Measurements from ENCODE around the gene FURIN. TPM values are rescaled to one million over a fixed set of nuclear protein-coding genes. Genes with fewer than 3 reads are reported as not detected.

The FURIN gene
- total RNA-seq, 2 experiments from 2014 or later, result 97.4 to 104 TPM

DNA sequence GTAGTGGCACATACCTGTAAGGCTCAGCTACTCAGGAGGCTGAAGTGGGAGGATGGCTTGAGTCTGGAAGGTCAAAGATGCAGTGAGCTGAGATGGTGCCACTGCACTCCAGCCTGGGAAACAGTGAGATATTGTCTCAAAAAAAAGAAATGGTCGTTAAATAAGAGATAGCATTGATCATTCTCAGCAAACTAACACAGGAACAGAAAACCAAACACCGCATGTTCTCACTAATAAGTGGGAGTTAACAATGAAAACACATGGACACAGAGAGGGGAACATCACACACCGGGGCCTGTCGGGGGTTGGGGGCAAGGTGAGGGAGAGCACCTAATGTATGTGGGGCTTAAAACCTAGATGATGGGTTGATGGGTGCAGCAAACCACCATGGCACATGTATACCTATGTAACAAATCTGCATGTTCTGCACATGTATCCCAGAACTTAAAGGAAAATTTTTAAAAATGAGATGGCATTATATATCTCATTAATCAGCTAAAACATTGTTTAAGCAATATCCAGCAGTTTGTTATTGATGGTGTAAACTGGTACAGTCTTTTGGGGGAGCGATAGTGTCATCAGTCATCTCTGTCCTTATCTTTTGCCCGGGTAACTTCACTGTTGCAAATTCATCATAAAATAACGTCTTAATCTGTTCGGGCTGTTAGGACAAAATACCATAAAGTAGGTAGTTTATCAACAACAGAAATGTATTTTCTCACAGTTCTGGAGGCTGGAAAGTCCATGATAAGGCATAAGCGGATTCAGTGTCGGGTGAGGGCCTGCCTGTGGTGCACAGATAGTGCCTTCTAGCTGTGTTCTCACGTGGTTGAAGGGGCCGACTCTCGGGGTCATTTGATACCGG lies 33.0 kb downstream of the FURIN start:
- no peaks in the 10 kb centered on the region for H3K27me3 ChIP-seq (ENCODE audit: control insufficient read depth in 1 of 2, insufficient read depth in 2 of 2, low read length in 2 of 2)
- H3K9me3 ChIP-seq (ENCODE audit: control insufficient read depth in 1 of 2, insufficient read depth in 1 of 2, low read length in 2 of 2), result no peaks in the 10 kb centered on the region
- H3K36me3 Mint-ChIP-seq (ENCODE audit: low read depth), result peaks cover 22% of the 10 kb centered on the region
- peaks cover 19% of the 10 kb centered on the region for H3K4me1 ChIP-seq (ENCODE audit: insufficient read depth, low read length)
- H3K4me1 Mint-ChIP-seq (ENCODE audit: low read depth), result peaks cover 34% of the 10 kb centered on the region
- H3K4me3 Mint-ChIP-seq, result peak overlapping the region; percentile 87
- ATAC-seq (ENCODE audit: poor library complexity) (no peak), DNase-seq (no peak)
- peak overlapping the region; percentile 15 to 65 for H3K27ac ChIP-seq (ENCODE audit: low read depth in 1 of 2, low read length in 2 of 2)
- H3K27ac Mint-ChIP-seq, result peak overlapping the region; percentile 76
- peak overlapping the region; percentile 69 for H3K4me3 ChIP-seq (ENCODE audit: low read length)
- H3K9me3 Mint-ChIP-seq, result no peaks in the 10 kb centered on the region
- H3K36me3 ChIP-seq (ENCODE audit: insufficient read depth, low read length), result peaks cover 17% of the 10 kb centered on the region
- intact Hi-C loops (cut with DNase I, micrococcal nuclease), result loop anchor here (1.0 to 5.0 kb wide), 2 partner anchors 33 to 371 kb away; no protein-coding TSS in a partner anchor
- ChIA-PET POLR2A (interaction anchor here (0.6 to 7.9 kb wide), 5 partner anchors 30 to 617 kb away, joined by 3 to 232 read pairs (median 4); partner anchors contain the start of genes HDDC3 and UNC45A), CTCF (interaction anchor here (1.0 to 6.2 kb wide), 4 partner anchors 28 to 254 kb away, joined by 3 to 88 read pairs (median 7); partner anchors contain the start of genes HDDC3 and UNC45A)
- TF ChIP-seq, protein P1, sequence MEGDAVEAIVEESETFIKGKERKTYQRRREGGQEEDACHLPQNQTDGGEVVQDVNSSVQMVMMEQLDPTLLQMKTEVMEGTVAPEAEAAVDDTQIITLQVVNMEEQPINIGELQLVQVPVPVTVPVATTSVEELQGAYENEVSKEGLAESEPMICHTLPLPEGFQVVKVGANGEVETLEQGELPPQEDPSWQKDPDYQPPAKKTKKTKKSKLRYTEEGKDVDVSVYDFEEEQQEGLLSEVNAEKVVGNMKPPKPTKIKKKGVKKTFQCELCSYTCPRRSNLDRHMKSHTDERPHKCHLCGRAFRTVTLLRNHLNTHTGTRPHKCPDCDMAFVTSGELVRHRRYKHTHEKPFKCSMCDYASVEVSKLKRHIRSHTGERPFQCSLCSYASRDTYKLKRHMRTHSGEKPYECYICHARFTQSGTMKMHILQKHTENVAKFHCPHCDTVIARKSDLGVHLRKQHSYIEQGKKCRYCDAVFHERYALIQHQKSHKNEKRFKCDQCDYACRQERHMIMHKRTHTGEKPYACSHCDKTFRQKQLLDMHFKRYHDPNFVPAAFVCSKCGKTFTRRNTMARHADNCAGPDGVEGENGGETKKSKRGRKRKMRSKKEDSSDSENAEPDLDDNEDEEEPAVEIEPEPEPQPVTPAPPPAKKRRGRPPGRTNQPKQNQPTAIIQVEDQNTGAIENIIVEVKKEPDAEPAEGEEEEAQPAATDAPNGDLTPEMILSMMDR (IDR thresholded peaks at IDR 0.05), result no peak
- H3K27me3 Mint-ChIP-seq, result no peaks in the 10 kb centered on the region

DNA sequence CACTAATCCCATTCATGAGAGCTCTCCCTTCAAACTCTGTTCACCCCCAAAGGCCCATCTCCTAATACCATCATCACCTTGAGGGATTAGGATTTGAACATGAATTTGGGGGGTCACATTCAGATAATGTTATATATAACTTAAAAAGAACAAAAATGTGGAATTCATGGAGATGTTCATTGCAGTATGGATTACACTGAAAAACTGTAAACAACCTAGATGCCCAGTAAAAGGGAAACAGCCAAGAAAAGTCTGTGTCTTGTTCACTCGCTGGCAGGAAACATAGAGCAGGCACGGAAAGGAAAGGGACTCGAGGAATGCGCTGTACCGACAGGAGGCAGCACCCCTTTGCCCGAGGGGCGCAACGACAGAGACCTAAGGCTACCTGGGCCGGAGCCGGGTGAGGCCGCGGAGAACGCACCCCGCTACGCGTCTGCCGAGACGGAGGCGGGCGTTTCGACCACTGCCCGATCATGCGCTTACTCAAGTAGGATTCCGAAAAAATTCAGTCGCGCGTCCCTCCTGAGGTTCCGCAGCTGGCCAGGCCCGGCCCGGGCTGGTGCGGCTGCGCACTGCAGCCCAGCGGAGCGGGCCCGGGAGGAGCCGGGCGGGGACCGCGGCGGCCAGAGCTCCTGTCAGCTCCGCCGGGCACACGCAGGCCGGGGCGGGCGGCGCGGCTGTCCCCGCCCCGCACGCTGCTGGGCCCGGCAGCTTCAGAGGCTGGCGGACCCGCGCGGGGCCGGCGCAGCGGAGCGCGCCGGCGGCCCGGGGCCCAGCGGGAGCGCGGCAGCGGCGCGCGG lies 33.9 kb downstream of the FURIN start:
- peak overlapping the region; percentile 87 for H3K4me3 Mint-ChIP-seq
- H3K9me3 Mint-ChIP-seq, result no peaks in the 10 kb centered on the region
- ChIA-PET POLR2A (interaction anchor here (0.6 to 7.9 kb wide), 12 partner anchors 9 to 612 kb away, joined by 3 to 232 read pairs (median 4); partner anchors contain the start of genes BLM, HDDC3, RCCD1 and UNC45A), CTCF (interaction anchor here (1.0 to 6.2 kb wide), 6 partner anchors 27 to 254 kb away, joined by 3 to 88 read pairs (median 3); partner anchors contain the start of genes HDDC3 and UNC45A)
- peaks cover 34% of the 10 kb centered on the region for H3K4me1 Mint-ChIP-seq (ENCODE audit: low read depth)
- Histone ChIP-seq H3K4me3 (ENCODE audit: low read length) (peak overlapping the region; percentile 69), H3K4me1 (ENCODE audit: insufficient read depth, low read length) (peaks cover 19% of the 10 kb centered on the region), H3K36me3 (ENCODE audit: insufficient read depth, low read length) (peaks cover 25% of the 10 kb centered on the region), H3K9me3 (ENCODE audit: control insufficient read depth in 1 of 2, insufficient read depth in 1 of 2, low read length in 2 of 2) (no peaks in the 10 kb centered on the region), H3K27ac (ENCODE audit: low read depth in 1 of 2, low read length in 2 of 2) (peak overlapping the region; percentile 15 to 65), H3K27me3 (ENCODE audit: control insufficient read depth in 1 of 2, insufficient read depth in 2 of 2, low read length in 2 of 2) (no peaks in the 10 kb centered on the region)
- no peaks in the 10 kb centered on the region for H3K27me3 Mint-ChIP-seq
- TF ChIP-seq, protein P1 (IDR thresholded peaks at IDR 0.05), result peak; percentile 91
- peak; percentile 52 to 88 (median 62) for DNase-seq
- ATAC-seq (ENCODE audit: poor library complexity), result peak; percentile 67
- intact Hi-C loops (cut with DNase I, micrococcal nuclease), result loop anchor here (1.0 to 5.0 kb wide), 2 partner anchors 32 to 370 kb away; no protein-coding TSS in a partner anchor
- H3K36me3 Mint-ChIP-seq (ENCODE audit: low read depth), result peaks cover 30% of the 10 kb centered on the region
- peak overlapping the region; percentile 76 for H3K27ac Mint-ChIP-seq

Measured in CD4-positive, alpha-beta T cell (primary cell).